ENCODE measurements around the gene TLDC2. TPM values are rescaled to one million over a fixed set of nuclear protein-coding genes. Genes with fewer than 3 reads are reported as not detected.

The TLDC2 gene
- total RNA-seq, 1 experiment from 2014 or later = 0.32 TPM

DNA sequence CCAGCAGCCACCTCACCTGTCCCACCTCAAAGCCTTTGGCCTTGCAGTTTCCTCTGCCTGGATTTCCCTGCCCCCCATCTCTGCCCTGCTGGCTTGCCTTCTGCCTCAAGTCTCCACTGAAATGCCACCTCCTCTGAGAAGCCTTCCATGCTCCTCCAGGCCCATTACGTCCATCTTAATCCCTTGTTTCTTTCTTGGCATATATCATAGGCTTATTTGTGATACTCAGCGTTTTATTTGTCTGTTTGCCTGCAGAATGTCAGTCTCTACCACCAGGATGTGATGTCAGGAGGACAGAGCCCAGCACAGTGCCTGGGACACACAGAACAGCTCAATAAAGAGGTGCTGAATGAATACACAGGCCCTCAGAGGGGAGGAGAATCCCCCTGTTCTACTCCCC is 24.4 kb upstream of the TLDC2 start:
- ATAC-seq (no peak), DNase-seq (ENCODE audit: low read depth, low spot score) (no peak)
- ChIA-PET RAD21 (ENCODE audit: low non-redundant PET in 1 of 2, low total read pairs in 2 of 2, uncharacterized antibody in 2 of 2, unreplicated experiment in 2 of 2) (no interaction called here), POLR2A (no interaction called here), CTCF (no interaction called here)
- H3K4me2 ChIP-seq (ENCODE audit: low read length) = no peak overlapping the region
- H3K4me3 ChIP-seq (replicated peaks in 1 of 2; ENCODE audit: low read depth in 1 of 2, low read length in 2 of 2) = no peak overlapping the region
- no peak overlapping the region for H3K9ac ChIP-seq (ENCODE audit: low read length)
- intact Hi-C loops (cut with micrococcal nuclease) = no loop called here
- no peaks in the 10 kb centered on the region for H3K9me3 ChIP-seq (ENCODE audit: control insufficient read depth in 1 of 2, insufficient read depth in 1 of 2, low read depth in 1 of 2, low read length in 2 of 2)
- H3K36me3 ChIP-seq (ENCODE audit: control insufficient read depth in 1 of 2, insufficient read depth in 2 of 2, low read length in 2 of 2) = no peaks in the 10 kb centered on the region
- no peak for TF ChIP-seq SP1 (IDR thresholded peaks at IDR 0.05; ENCODE audit: low read depth)
- TF ChIP-seq, protein P1, sequence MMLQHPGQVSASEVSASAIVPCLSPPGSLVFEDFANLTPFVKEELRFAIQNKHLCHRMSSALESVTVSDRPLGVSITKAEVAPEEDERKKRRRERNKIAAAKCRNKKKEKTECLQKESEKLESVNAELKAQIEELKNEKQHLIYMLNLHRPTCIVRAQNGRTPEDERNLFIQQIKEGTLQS (IDR thresholded peaks at IDR 0.05) = no peak
- no peak for TF ChIP-seq POLR2AphosphoS5 (IDR thresholded peaks at IDR 0.05; ENCODE audit: low read depth, low read length)
- no peak for TF ChIP-seq SIN3A (IDR thresholded peaks at IDR 0.05; ENCODE audit: low read depth)
- no peak for TF ChIP-seq EGR1 (IDR thresholded peaks at IDR 0.05; ENCODE audit: low read depth)
- TF ChIP-seq FOSL1 (IDR thresholded peaks at IDR 0.05; ENCODE audit: low read depth) = no peak
- TF ChIP-seq, protein P2, sequence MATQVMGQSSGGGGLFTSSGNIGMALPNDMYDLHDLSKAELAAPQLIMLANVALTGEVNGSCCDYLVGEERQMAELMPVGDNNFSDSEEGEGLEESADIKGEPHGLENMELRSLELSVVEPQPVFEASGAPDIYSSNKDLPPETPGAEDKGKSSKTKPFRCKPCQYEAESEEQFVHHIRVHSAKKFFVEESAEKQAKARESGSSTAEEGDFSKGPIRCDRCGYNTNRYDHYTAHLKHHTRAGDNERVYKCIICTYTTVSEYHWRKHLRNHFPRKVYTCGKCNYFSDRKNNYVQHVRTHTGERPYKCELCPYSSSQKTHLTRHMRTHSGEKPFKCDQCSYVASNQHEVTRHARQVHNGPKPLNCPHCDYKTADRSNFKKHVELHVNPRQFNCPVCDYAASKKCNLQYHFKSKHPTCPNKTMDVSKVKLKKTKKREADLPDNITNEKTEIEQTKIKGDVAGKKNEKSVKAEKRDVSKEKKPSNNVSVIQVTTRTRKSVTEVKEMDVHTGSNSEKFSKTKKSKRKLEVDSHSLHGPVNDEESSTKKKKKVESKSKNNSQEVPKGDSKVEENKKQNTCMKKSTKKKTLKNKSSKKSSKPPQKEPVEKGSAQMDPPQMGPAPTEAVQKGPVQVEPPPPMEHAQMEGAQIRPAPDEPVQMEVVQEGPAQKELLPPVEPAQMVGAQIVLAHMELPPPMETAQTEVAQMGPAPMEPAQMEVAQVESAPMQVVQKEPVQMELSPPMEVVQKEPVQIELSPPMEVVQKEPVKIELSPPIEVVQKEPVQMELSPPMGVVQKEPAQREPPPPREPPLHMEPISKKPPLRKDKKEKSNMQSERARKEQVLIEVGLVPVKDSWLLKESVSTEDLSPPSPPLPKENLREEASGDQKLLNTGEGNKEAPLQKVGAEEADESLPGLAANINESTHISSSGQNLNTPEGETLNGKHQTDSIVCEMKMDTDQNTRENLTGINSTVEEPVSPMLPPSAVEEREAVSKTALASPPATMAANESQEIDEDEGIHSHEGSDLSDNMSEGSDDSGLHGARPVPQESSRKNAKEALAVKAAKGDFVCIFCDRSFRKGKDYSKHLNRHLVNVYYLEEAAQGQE (IDR thresholded peaks at IDR 0.05; ENCODE audit: low read depth) = no peak
- peaks cover 10 to 40% of the 10 kb centered on the region in 2 experiments; a peak in 3 of 4 replicates for H3K4me1 ChIP-seq (ENCODE audit: control insufficient read depth in 1 of 2, insufficient read depth in 2 of 2, low read length in 2 of 2)
- H2AFZ ChIP-seq (ENCODE audit: low read depth, low read length, poor library complexity, severe bottlenecking) = no peak overlapping the region
- H4K20me1 ChIP-seq (ENCODE audit: insufficient read depth) = no peaks in the 10 kb centered on the region
- no TSS peak for BruUV-seq (replicated peaks)
- no peak overlapping the region for H3K27ac ChIP-seq (ENCODE audit: low read depth, low read length)
- no peaks in the 10 kb centered on the region for H3K27me3 ChIP-seq (ENCODE audit: insufficient read depth, low read length)
- no peaks in the 10 kb centered on the region for H3K9me2 ChIP-seq (ENCODE audit: insufficient read depth)
- H3K79me2 ChIP-seq (ENCODE audit: insufficient read depth, low read length) = peaks cover 38% of the 10 kb centered on the region; the same call in 1 of the 2 replicates

DNA sequence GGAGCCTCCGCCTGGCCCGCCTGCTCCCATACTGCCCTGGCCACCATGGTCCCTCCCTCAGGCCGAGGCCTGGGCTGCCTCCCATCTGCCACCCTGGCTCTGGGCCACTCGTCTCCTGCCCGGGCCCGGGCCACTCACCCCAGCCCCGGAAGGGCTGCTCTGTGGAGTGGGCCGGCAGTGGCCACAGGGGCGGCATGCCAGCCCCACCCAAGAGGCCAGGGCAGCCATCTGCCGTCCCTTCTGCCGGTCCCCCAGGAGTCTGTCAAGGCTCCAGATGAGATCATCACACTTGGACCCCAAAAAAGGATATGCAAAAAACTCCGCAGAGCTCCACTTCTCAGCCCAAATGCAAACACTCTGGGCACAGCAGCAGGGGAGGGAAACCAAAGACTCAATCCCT is 23.8 kb upstream of the TLDC2 start:
- Histone ChIP-seq H3K4me1 (ENCODE audit: control insufficient read depth in 1 of 2, insufficient read depth in 2 of 2, low read length in 2 of 2) (peaks cover 10 to 41% of the 10 kb centered on the region in 2 experiments; a peak in 3 of 4 replicates), H3K9ac (ENCODE audit: low read length) (no peak overlapping the region), H3K4me2 (ENCODE audit: low read length) (no peak overlapping the region), H3K27ac (ENCODE audit: low read depth, low read length) (no peak overlapping the region), H3K36me3 (ENCODE audit: control insufficient read depth in 1 of 2, insufficient read depth in 2 of 2, low read length in 2 of 2) (no peaks in the 10 kb centered on the region), H4K20me1 (ENCODE audit: insufficient read depth) (no peaks in the 10 kb centered on the region), H3K9me2 (ENCODE audit: insufficient read depth) (no peaks in the 10 kb centered on the region), H3K27me3 (ENCODE audit: insufficient read depth, low read length) (no peaks in the 10 kb centered on the region), H3K79me2 (ENCODE audit: insufficient read depth, low read length) (peaks cover 38% of the 10 kb centered on the region; the same call in 1 of the 2 replicates), H2AFZ (ENCODE audit: low read depth, low read length, poor library complexity, severe bottlenecking) (no peak overlapping the region), H3K4me3 (replicated peaks in 1 of 2; ENCODE audit: low read depth in 1 of 2, low read length in 2 of 2) (no peak overlapping the region), H3K9me3 (ENCODE audit: control insufficient read depth in 1 of 2, insufficient read depth in 1 of 2, low read depth in 1 of 2, low read length in 2 of 2) (no peaks in the 10 kb centered on the region)
- CTCF ChIA-PET = no interaction called here
- no TSS peak for BruUV-seq (replicated peaks)
- DNase-seq (ENCODE audit: low read depth, low spot score) = no peak
- RAD21 ChIA-PET (ENCODE audit: low non-redundant PET in 1 of 2, low total read pairs in 2 of 2, uncharacterized antibody in 2 of 2, unreplicated experiment in 2 of 2) = no interaction called here
- no peak for ATAC-seq
- POLR2A ChIA-PET = no interaction called here
- intact Hi-C loops (cut with micrococcal nuclease) = no loop called here
- no peak for TF ChIP-seq YY1 (IDR thresholded peaks at IDR 0.05; ENCODE audit: extremely low read depth, insufficient replicate concordance, low read depth, low read length)
- no peak for TF ChIP-seq CEBPB (IDR thresholded peaks at IDR 0.05; ENCODE audit: low read depth)
- no peak for TF ChIP-seq SRF (IDR thresholded peaks at IDR 0.05; ENCODE audit: low read depth)
- no peak for TF ChIP-seq EZH2 (IDR thresholded peaks at IDR 0.05)
- no peak for TF ChIP-seq SIN3A (IDR thresholded peaks at IDR 0.05; ENCODE audit: low read depth)
- TF ChIP-seq, protein P3, sequence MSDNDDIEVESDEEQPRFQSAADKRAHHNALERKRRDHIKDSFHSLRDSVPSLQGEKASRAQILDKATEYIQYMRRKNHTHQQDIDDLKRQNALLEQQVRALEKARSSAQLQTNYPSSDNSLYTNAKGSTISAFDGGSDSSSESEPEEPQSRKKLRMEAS (IDR thresholded peaks at IDR 0.05) = no peak
- TF ChIP-seq, protein P2 (IDR thresholded peaks at IDR 0.05; ENCODE audit: low read depth) = no peak
- TF ChIP-seq ELF1 (IDR thresholded peaks at IDR 0.05; ENCODE audit: borderline replicate concordance, low read depth) = no peak
- no peak for TF ChIP-seq EZH2phosphoT487 (IDR thresholded peaks at IDR 0.05; ENCODE audit: borderline replicate concordance)
